ENCODE data around the gene SLC24A3.

- TF ChIP-seq EZH2 (IDR thresholded peaks at IDR 0.05; ENCODE audit: insufficient read depth, low read length): no peak
- no peak for TF ChIP-seq CTCF (IDR thresholded peaks at IDR 0.05; ENCODE audit: insufficient read depth, low read depth, low read length)
Observed at GRCh38 chr20:19482726-19483125, 270.3 kb downstream of the SLC24A3 start.

Data from astrocyte (in vitro differentiated cells and primary cell).